CD14-positive monocyte (primary cell): ENCODE results near the gene NENF. TPM values are rescaled to one million over a fixed set of nuclear protein-coding genes. Genes with fewer than 3 reads are reported as not detected.
"Not testable (repeated sequence)": the region's sequence is repeated elsewhere in the genome, so short reads cannot be mapped to it uniquely, and the experiment has no call there.

Source experiments
- DNase-seq, 3 donors: peaks; one replicate each; pipeline ENCODE4 v3.0.0-alpha.2; 2011 to 2022
- H2AFZ ChIP-seq: 2 replicates; pipeline ENCODE4 v1.6.0; 2012; ENCODE audit warnings: mild to moderate bottlenecking, low read depth, low read length, inconsistent platforms; ENCODE audit not compliant: insufficient read depth, poor library complexity, severe bottlenecking
- H3K27ac ChIP-seq, 2 donors: 1 replicate in 1 of 2; 2 replicates in 1 of 2; pipeline ENCODE4 v1.5.1; 2012 to 2013; ENCODE audit warnings: low read length in 2 of 2, control low read depth in 1 of 2, inconsistent platforms in 1 of 2, low read depth in 1 of 2, mild to moderate bottlenecking in 1 of 2
- H3K27me3 ChIP-seq, 2 donors: one replicate each; pipeline versions ENCODE4 v1.6.0 to v1.6.1; 2011 to 2013; ENCODE audit warnings: low read length in 2 of 2; ENCODE audit not compliant: control insufficient read depth in 2 of 2, insufficient read depth in 2 of 2
- H3K36me3 ChIP-seq, 2 donors: replicated peaks in 1 of 2; 1 replicate in 1 of 2; 2 replicates in 1 of 2; pipeline versions ENCODE4 v1.5.1 to v1.6.1; 2012 to 2013; ENCODE audit warnings: low read length in 2 of 2, control low read depth in 1 of 2, inconsistent platforms in 1 of 2, mild to moderate bottlenecking in 1 of 2; ENCODE audit not compliant: insufficient read depth in 2 of 2, control insufficient read depth in 1 of 2
- H3K4me1 ChIP-seq, 2 donors: 1 replicate in 1 of 2; 2 replicates in 1 of 2; pipeline versions ENCODE4 v1.5.1 to v1.6.1; 2012 to 2013; ENCODE audit warnings: low read length in 2 of 2, control low read depth in 1 of 2, inconsistent platforms in 1 of 2, mild to moderate bottlenecking in 1 of 2, moderate library complexity in 1 of 2; ENCODE audit not compliant: insufficient read depth in 2 of 2, control insufficient read depth in 1 of 2
- H3K4me2 ChIP-seq: replicated peaks from 2 replicates; pipeline ENCODE3; 2012; ENCODE audit warnings: low read length, moderate library complexity, mild to moderate bottlenecking; ENCODE audit not compliant: poor library complexity, severe bottlenecking; ENCODE audit errors: extremely low read depth
- H3K4me3 ChIP-seq, 3 experiments: fragments of 200-600 bp in 1 of 3; sonication (generic) in 1 of 3; replicated peaks in 1 of 3; 1 replicate in 2 of 3; 2 replicates in 1 of 3; pipeline ENCODE4 v1.5.1; 2011 to 2013; ENCODE audit warnings: low read length in 3 of 3, mild to moderate bottlenecking in 3 of 3, control low read depth in 2 of 3, low read depth in 2 of 3, inconsistent platforms in 1 of 3, moderate library complexity in 1 of 3
- H3K79me2 ChIP-seq: 2 replicates; pipeline ENCODE4 v1.6.0; 2012; ENCODE audit warnings: mild to moderate bottlenecking, control low read depth, inconsistent platforms, low read length, moderate library complexity; ENCODE audit not compliant: insufficient read depth
- H3K9ac ChIP-seq: 2 replicates; pipeline ENCODE4 v1.6.0; 2017; ENCODE audit warnings: low read length, mild to moderate bottlenecking; ENCODE audit not compliant: insufficient read depth, poor library complexity, severe bottlenecking
- H3K9me3 ChIP-seq, 2 donors: replicated peaks in 1 of 2; 1 replicate in 1 of 2; 2 replicates in 1 of 2; pipeline versions ENCODE4 v1.5.1 to v1.6.1; 2012 to 2013; ENCODE audit warnings: low read length in 2 of 2, control low read depth in 1 of 2; ENCODE audit not compliant: control insufficient read depth in 1 of 2, insufficient read depth in 1 of 2
- H4K20me1 ChIP-seq: 2 replicates; pipeline ENCODE4 v1.6.0; 2012; ENCODE audit warnings: mild to moderate bottlenecking, low read length, control low read depth, moderate library complexity; ENCODE audit not compliant: insufficient read depth
- H3K27ac Mint-ChIP-seq, 7 donors: one replicate each; pipeline ENCODE4 v1.8.0; 2020; ENCODE audit warnings: mild to moderate bottlenecking in 7 of 7, mixed read lengths in 7 of 7, moderate library complexity in 6 of 7, inconsistent platforms in 2 of 7
- H3K27me3 Mint-ChIP-seq, 3 donors: one replicate each; pipeline ENCODE4 v1.8.0; 2021 to 2022; ENCODE audit warnings: low read depth in 3 of 3, mild to moderate bottlenecking in 3 of 3, mixed read lengths in 3 of 3, moderate library complexity in 3 of 3, inconsistent platforms in 1 of 3
- H3K36me3 Mint-ChIP-seq, 2 donors: one replicate each; pipeline ENCODE4 v1.8.0; 2020; ENCODE audit warnings: mixed read lengths in 2 of 2, inconsistent platforms in 1 of 2, mild to moderate bottlenecking in 1 of 2
- H3K4me1 Mint-ChIP-seq: one replicate; pipeline ENCODE4 v1.8.0; 2020; ENCODE audit warnings: mild to moderate bottlenecking, mixed read lengths
- H3K4me3 Mint-ChIP-seq, 2 donors: one replicate each; pipeline ENCODE4 v1.8.0; 2020; ENCODE audit warnings: mild to moderate bottlenecking in 2 of 2, mixed read lengths in 2 of 2, moderate library complexity in 1 of 2
- H3K9me3 Mint-ChIP-seq, 7 donors: one replicate each; pipeline ENCODE4 v1.8.0; 2020 to 2022; ENCODE audit warnings: mixed read lengths in 7 of 7, mild to moderate bottlenecking in 6 of 7, moderate library complexity in 6 of 7, inconsistent platforms in 2 of 7
- CTCF ChIP-seq: fragments of 200-600 bp; IDR thresholded peaks from one replicate; pipeline ENCODE4 v1.8.0; 2022; ENCODE audit warnings: antibody characterized with exemption, mild to moderate bottlenecking
- WGBS: methylation state at CpG from one replicate; pipeline ENCODE4 v1.1.5; 2013; ENCODE audit warnings: missing lambda C conversion rate; ENCODE audit not compliant: insufficient coverage; 5-methylcytosine and 5-hydroxymethylcytosine counted together
- intact Hi-C, 2 donors: fragments of 100-400 bp; cut with micrococcal nuclease; formaldehyde crosslinking; loops; one replicate each; pipeline versions ENCODE4 v1.15.0 to v1.15.1; 2023
- polyA plus RNA-seq, 3 donors: library from polyadenylated mRNA; depleted of rRNA in 1 of 3; unstranded in 2 of 3; stranded (reverse) in 1 of 3; fragments of 300-500 nt in 2 of 3; fragments of >200 nt in 1 of 3; fragmentation: Illumina TruSeq in 2 of 3; gene quantifications; 1 replicate in 2 of 3; 2 replicates in 1 of 3; pipeline ENCODE4 v1.2.3, GENCODE V29; 2012 to 2021

NENF gene
- polyA plus RNA-seq, 3 donors = 9.7 to 56.4 (median 42.3) TPM

- no peaks in the 10 kb centered on the region for H3K79me2 ChIP-seq
- no peaks in the 10 kb centered on the region for H4K20me1 ChIP-seq
- no peak overlapping the region for H2AFZ ChIP-seq
- no peaks in the 10 kb centered on the region for H3K36me3 ChIP-seq
- intact Hi-C loops = loop anchor here in 1 of 2 donors (5.0 kb wide), 1 partner anchor 154 kb away; no protein-coding TSS in a partner anchor
- no peak overlapping the region for H3K4me2 ChIP-seq
- Mint-ChIP-seq H3K27me3 (peaks cover 5 to 21% (median 8%) of the 10 kb centered on the region in 3 donors), H3K36me3 (no peaks in the 10 kb centered on the region), H3K9me3 (no peaks in the 10 kb centered on the region), H3K4me1 (peaks cover 19% of the 10 kb centered on the region), H3K27ac (peak overlapping the region in 5 of 7 donors; percentile 28 to 84 (median 75)), H3K4me3 (peak overlapping the region in 1 of 2 donors; percentile 11)
- H3K27me3 ChIP-seq = no peaks in the 10 kb centered on the region
- TF ChIP-seq CTCF = no peak
- 99% methylated on average over 10 of the region's 12 CpGs for WGBS
- no peak overlapping the region for H3K9ac ChIP-seq
- no peak overlapping the region for H3K4me3 ChIP-seq
- H3K9me3 ChIP-seq = no peaks in the 10 kb centered on the region
- no peak overlapping the region for H3K27ac ChIP-seq
- DNase-seq = no peak
- peaks cover 4 to 11% of the 10 kb centered on the region in 2 donors for H3K4me1 ChIP-seq
These were observed 45.8 kb downstream of the NENF start for GRCh38 chr1:212478467-212479025.

- intact Hi-C loops = loop anchor here in 1 of 2 donors (5.0 kb wide), 1 partner anchor 153 kb away; no protein-coding TSS in a partner anchor
- H3K36me3 Mint-ChIP-seq = no peaks in the 10 kb centered on the region
- H3K27ac Mint-ChIP-seq = peak overlapping the region in 6 of 7 donors; percentile 28 to 88 (median 58)
- Histone ChIP-seq H3K4me1 (peaks cover 4 to 11% of the 10 kb centered on the region in 2 donors), H3K9ac (no peak overlapping the region), H3K4me3 (no peak overlapping the region), H3K9me3 (no peaks in the 10 kb centered on the region), H3K79me2 (no peaks in the 10 kb centered on the region), H4K20me1 (no peaks in the 10 kb centered on the region), H3K27me3 (no peaks in the 10 kb centered on the region), H3K4me2 (no peak overlapping the region), H3K27ac (no peak overlapping the region), H3K36me3 (no peaks in the 10 kb centered on the region), H2AFZ (no peak overlapping the region)
- peaks cover 23% of the 10 kb centered on the region for H3K4me1 Mint-ChIP-seq
- H3K27me3 Mint-ChIP-seq = peaks cover 4 to 21% (median 5%) of the 10 kb centered on the region in 3 donors
- TF ChIP-seq CTCF = no peak
- no peaks in the 10 kb centered on the region for H3K9me3 Mint-ChIP-seq
- peak overlapping the region in 1 of 2 donors; percentile 30 for H3K4me3 Mint-ChIP-seq
- WGBS = 85% methylated on average over 7 of the region's 7 CpGs
- no peak for DNase-seq
These were observed 46.5 kb downstream of the NENF start for GRCh38 chr1:212479188-212479587.

GRCh38 chr1:212480711-212481437 is 48.2 kb downstream of the NENF start:
- H3K4me2 ChIP-seq, H3K36me3 ChIP-seq, H3K9me3 ChIP-seq, H3K27ac ChIP-seq, H3K9me3 Mint-ChIP-seq, H3K27me3 ChIP-seq, H3K9ac ChIP-seq, H3K36me3 Mint-ChIP-seq, H3K4me3 Mint-ChIP-seq, H3K79me2 ChIP-seq, H2AFZ ChIP-seq, intact Hi-C loops, DNase-seq, H4K20me1 ChIP-seq, H3K4me3 ChIP-seq: not testable (repeated sequence)
- Mint-ChIP-seq H3K27ac (peak overlapping the region in 4 of 7 donors; percentile 14 to 55 (median 34)), H3K4me1 (peaks cover 39% of the 10 kb centered on the region), H3K27me3 (peaks cover 5 to 21% (median 8%) of the 10 kb centered on the region in 3 donors)
- 86% methylated on average over 5 of the region's 11 CpGs for WGBS
- H3K4me1 ChIP-seq = peaks cover 13 to 19% of the 10 kb centered on the region in 2 donors
